WTC11 (cell line): Measurements from ENCODE around the gene CDH18. TPM values are rescaled to one million over a fixed set of nuclear protein-coding genes. Genes with fewer than 3 reads are reported as not detected.

Source experiments
- ATAC-seq: fragments of 200-7000 bp; cut with Tn5 transposase; 2 replicates; pipeline ENCODE4 v1.10.0; 2021; ENCODE audit warnings: mild to moderate bottlenecking, moderate library complexity
- CTCF ChIA-PET: fragments of 300-600 bp; sonication (Branson Sonifier 250); formaldehyde crosslinking; loops from one replicate; lab custom pipeline; 2021; ENCODE audit warnings: antibody characterized with exemption; lab: Charles Lee
- POLR2A ChIA-PET: fragments of 350-600 bp; sonication (Branson Sonifier 250); formaldehyde crosslinking; loops from one replicate; lab custom pipeline; 2021; ENCODE audit warnings: antibody characterized with exemption; lab: Charles Lee
- DNase-seq: peaks from one replicate; pipeline ENCODE4 v3.0.0; 2021; ENCODE audit warnings: low spot score
- H3K27ac Mint-ChIP-seq: 2 replicates; pipeline ENCODE4 v1.8.0; 2021; ENCODE audit warnings: mixed read lengths
- H3K27me3 Mint-ChIP-seq: 2 replicates; pipeline ENCODE4 v1.8.0; 2021; ENCODE audit warnings: low read depth, mild to moderate bottlenecking, moderate library complexity, mixed read lengths
- H3K36me3 Mint-ChIP-seq: 2 replicates; pipeline ENCODE4 v1.8.0; 2021; ENCODE audit warnings: mixed read lengths
- H3K4me1 Mint-ChIP-seq: 2 replicates; pipeline ENCODE4 v1.8.0; 2022; ENCODE audit warnings: mixed read lengths
- H3K4me3 Mint-ChIP-seq: 2 replicates; pipeline ENCODE4 v1.8.0; 2021; ENCODE audit warnings: mild to moderate bottlenecking, moderate library complexity, mixed read lengths
- H3K9me3 Mint-ChIP-seq: 2 replicates; pipeline ENCODE4 v1.8.0; 2021; ENCODE audit warnings: mixed read lengths
- FOXP1 ChIP-seq: sonication (generic); formaldehyde crosslinking; IDR thresholded peaks from 2 replicates; pipeline ENCODE4 v1.8.0; 2022; ENCODE audit warnings: missing genetic modification reagents, mild to moderate bottlenecking, moderate library complexity, borderline replicate concordance
- HMGA2 ChIP-seq: fragments of 250-450 bp; sonication (Bioruptor Pico); IDR thresholded peaks from 2 replicates; pipeline ENCODE4 v1.4.0; 2021; ENCODE audit warnings: mild to moderate bottlenecking, moderate library complexity
- IRF2 ChIP-seq: sonication (generic); formaldehyde crosslinking; IDR thresholded peaks from 2 replicates; pipeline ENCODE4 v1.8.0; 2022; ENCODE audit warnings: low read depth, missing genetic modification reagents, borderline replicate concordance
- MXD4 ChIP-seq: fragments of 250-450 bp; sonication (Bioruptor Pico); IDR thresholded peaks from 2 replicates; pipeline ENCODE4 v1.8.0; 2021; ENCODE audit warnings: mild to moderate bottlenecking, moderate library complexity, borderline replicate concordance
- MYBL2 ChIP-seq: sonication (generic); formaldehyde crosslinking; IDR thresholded peaks from 2 replicates; pipeline ENCODE4 v1.8.1; 2023; ENCODE audit warnings: mild to moderate bottlenecking, moderate library complexity, missing genetic modification reagents
- NR2C2 ChIP-seq: sonication (generic); formaldehyde crosslinking; IDR thresholded peaks from 2 replicates; pipeline ENCODE4 v1.8.0; 2022; ENCODE audit warnings: mild to moderate bottlenecking, missing genetic modification reagents
- SMAD3 ChIP-seq: sonication (generic); formaldehyde crosslinking; IDR thresholded peaks from 2 replicates; pipeline ENCODE4 v1.8.0; 2022; ENCODE audit warnings: missing genetic modification reagents, mild to moderate bottlenecking, borderline replicate concordance
- SOX15 ChIP-seq: fragments of 250-450 bp; sonication (Bioruptor Pico); IDR thresholded peaks from 2 replicates; pipeline ENCODE4 v1.9.0; 2021; ENCODE audit warnings: mild to moderate bottlenecking
- SP1 ChIP-seq: sonication (generic); formaldehyde crosslinking; conservative IDR thresholded peaks from 2 replicates; pipeline ENCODE4 v1.8.1; 2022; ENCODE audit warnings: missing genetic modification reagents
- TEAD4 ChIP-seq: sonication (generic); formaldehyde crosslinking; IDR thresholded peaks from 2 replicates; pipeline ENCODE4 v1.8.0; 2022; ENCODE audit warnings: mild to moderate bottlenecking, missing genetic modification reagents
- TP53 ChIP-seq: sonication (generic); formaldehyde crosslinking; IDR thresholded peaks from 2 replicates; pipeline ENCODE4 v1.8.1; 2023; ENCODE audit warnings: mild to moderate bottlenecking, missing genetic modification reagents
- total RNA-seq: library from RNA; stranded (reverse); gene quantifications from 3 replicates; pipeline ENCODE4 v1.2.3, GENCODE V29; 2021
- TF ChIP-seq, protein P1 (sequence below): sonication (generic); formaldehyde crosslinking; IDR thresholded peaks from 2 replicates; pipeline ENCODE4 v1.8.1; 2022; ENCODE audit warnings: low read depth, mild to moderate bottlenecking, moderate library complexity, missing genetic modification reagents, borderline replicate concordance
- TF ChIP-seq, protein P2 (sequence below): sonication (generic); formaldehyde crosslinking; IDR thresholded peaks from 2 replicates; pipeline ENCODE4 v1.8.1; 2023; ENCODE audit warnings: mild to moderate bottlenecking, missing genetic modification reagents
- TF ChIP-seq, protein P3 (sequence below): sonication (generic); formaldehyde crosslinking; IDR thresholded peaks from 2 replicates; pipeline ENCODE4 v1.8.1; 2023; ENCODE audit warnings: mild to moderate bottlenecking, missing genetic modification reagents, borderline replicate concordance
- TF ChIP-seq, protein P4 (sequence below): sonication (generic); formaldehyde crosslinking; IDR thresholded peaks from 2 replicates; pipeline ENCODE4 v1.8.0; 2023; ENCODE audit warnings: mild to moderate bottlenecking, missing genetic modification reagents
- TF ChIP-seq, protein P5 (sequence below): sonication (generic); formaldehyde crosslinking; IDR thresholded peaks from 2 replicates; pipeline ENCODE4 v1.8.0; 2023; ENCODE audit warnings: missing genetic modification reagents, mild to moderate bottlenecking, borderline replicate concordance
- TF ChIP-seq, protein P6 (sequence below): sonication (generic); formaldehyde crosslinking; IDR thresholded peaks from 2 replicates; pipeline ENCODE4 v1.8.0; 2022; ENCODE audit warnings: mild to moderate bottlenecking, missing genetic modification reagents
- TF ChIP-seq, protein P7 (sequence below): fragments of 250-450 bp; sonication (Bioruptor Pico); IDR thresholded peaks from 2 replicates; pipeline ENCODE4 v1.9.0; 2021; ENCODE audit warnings: moderate library complexity, mild to moderate bottlenecking, inconsistent platforms, borderline replicate concordance

CDH18 gene
- total RNA-seq, 1 experiment from 2014 or later, result 0.24 TPM

DNA sequence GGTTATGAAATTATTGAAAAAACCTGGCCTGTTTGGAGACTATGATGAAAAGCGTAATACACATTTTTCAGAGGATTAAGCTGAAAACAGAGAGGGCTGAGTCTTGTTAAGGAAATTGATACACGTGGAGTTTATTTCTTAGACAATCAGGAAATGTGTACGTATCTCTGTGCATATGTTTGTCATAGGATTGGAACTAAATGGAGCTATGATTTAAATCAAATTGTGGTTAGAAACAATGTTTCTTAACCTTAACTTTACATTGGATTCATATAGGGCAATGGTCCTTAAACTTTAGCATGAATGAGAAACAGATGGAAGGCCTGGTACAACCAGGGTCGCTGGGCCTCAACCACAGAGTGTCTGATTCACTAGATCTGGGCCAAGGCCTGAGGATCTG is 451.6 kb downstream of the CDH18 start (continued):
- TF ChIP-seq TEAD4 (CRISPR knock-in tag) (no peak), SOX15 (CRISPR knock-in tag) (no peak), FOXP1 (no peak), MXD4 (CRISPR knock-in tag) (no peak), SP1 (CRISPR knock-in tag) (no peak), IRF2 (CRISPR knock-in tag) (no peak), NR2C2 (CRISPR knock-in tag) (no peak)
- TF ChIP-seq, protein P1, sequence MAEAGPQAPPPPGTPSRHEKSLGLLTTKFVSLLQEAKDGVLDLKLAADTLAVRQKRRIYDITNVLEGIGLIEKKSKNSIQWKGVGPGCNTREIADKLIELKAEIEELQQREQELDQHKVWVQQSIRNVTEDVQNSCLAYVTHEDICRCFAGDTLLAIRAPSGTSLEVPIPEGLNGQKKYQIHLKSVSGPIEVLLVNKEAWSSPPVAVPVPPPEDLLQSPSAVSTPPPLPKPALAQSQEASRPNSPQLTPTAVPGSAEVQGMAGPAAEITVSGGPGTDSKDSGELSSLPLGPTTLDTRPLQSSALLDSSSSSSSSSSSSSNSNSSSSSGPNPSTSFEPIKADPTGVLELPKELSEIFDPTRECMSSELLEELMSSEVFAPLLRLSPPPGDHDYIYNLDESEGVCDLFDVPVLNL (CRISPR knock-in tag), result no peak
- TF ChIP-seq, protein P2, sequence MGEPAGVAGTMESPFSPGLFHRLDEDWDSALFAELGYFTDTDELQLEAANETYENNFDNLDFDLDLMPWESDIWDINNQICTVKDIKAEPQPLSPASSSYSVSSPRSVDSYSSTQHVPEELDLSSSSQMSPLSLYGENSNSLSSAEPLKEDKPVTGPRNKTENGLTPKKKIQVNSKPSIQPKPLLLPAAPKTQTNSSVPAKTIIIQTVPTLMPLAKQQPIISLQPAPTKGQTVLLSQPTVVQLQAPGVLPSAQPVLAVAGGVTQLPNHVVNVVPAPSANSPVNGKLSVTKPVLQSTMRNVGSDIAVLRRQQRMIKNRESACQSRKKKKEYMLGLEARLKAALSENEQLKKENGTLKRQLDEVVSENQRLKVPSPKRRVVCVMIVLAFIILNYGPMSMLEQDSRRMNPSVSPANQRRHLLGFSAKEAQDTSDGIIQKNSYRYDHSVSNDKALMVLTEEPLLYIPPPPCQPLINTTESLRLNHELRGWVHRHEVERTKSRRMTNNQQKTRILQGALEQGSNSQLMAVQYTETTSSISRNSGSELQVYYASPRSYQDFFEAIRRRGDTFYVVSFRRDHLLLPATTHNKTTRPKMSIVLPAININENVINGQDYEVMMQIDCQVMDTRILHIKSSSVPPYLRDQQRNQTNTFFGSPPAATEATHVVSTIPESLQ, result no peak

DNA sequence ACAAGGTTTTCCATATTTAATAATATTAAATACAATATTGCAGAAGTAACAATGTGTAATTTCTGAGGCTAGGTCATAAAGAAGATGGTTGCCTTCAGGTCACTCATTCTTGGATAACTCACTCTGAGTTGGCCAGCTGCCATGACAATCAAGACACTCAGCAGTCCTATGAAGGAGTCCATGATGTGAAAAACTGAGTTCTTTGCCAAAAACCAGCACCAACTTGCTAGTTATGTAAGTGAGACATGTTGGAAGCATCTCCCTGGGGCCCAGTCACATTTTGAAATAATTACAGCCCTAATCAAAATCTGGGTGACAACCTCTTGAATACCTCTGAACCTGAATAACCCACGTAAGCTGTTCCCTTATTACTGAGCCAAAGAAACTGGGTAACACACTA is 453.2 kb downstream of the CDH18 start:
- no peak for DNase-seq
- Mint-ChIP-seq H3K9me3 (peaks cover 6% of the 10 kb centered on the region), H3K27me3 (no peaks in the 10 kb centered on the region), H3K27ac (no peak overlapping the region), H3K4me3 (no peak overlapping the region), H3K36me3 (no peaks in the 10 kb centered on the region), H3K4me1 (no peaks in the 10 kb centered on the region)
- ChIA-PET CTCF (no interaction called here), POLR2A (no interaction called here)
- no peak for ATAC-seq
- TF ChIP-seq, protein P3, sequence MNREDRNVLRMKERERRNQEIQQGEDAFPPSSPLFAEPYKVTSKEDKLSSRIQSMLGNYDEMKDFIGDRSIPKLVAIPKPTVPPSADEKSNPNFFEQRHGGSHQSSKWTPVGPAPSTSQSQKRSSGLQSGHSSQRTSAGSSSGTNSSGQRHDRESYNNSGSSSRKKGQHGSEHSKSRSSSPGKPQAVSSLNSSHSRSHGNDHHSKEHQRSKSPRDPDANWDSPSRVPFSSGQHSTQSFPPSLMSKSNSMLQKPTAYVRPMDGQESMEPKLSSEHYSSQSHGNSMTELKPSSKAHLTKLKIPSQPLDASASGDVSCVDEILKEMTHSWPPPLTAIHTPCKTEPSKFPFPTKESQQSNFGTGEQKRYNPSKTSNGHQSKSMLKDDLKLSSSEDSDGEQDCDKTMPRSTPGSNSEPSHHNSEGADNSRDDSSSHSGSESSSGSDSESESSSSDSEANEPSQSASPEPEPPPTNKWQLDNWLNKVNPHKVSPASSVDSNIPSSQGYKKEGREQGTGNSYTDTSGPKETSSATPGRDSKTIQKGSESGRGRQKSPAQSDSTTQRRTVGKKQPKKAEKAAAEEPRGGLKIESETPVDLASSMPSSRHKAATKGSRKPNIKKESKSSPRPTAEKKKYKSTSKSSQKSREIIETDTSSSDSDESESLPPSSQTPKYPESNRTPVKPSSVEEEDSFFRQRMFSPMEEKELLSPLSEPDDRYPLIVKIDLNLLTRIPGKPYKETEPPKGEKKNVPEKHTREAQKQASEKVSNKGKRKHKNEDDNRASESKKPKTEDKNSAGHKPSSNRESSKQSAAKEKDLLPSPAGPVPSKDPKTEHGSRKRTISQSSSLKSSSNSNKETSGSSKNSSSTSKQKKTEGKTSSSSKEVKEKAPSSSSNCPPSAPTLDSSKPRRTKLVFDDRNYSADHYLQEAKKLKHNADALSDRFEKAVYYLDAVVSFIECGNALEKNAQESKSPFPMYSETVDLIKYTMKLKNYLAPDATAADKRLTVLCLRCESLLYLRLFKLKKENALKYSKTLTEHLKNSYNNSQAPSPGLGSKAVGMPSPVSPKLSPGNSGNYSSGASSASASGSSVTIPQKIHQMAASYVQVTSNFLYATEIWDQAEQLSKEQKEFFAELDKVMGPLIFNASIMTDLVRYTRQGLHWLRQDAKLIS (CRISPR knock-in tag), result no peak
- TF ChIP-seq SMAD3, result no peak
- TF ChIP-seq, protein P4, sequence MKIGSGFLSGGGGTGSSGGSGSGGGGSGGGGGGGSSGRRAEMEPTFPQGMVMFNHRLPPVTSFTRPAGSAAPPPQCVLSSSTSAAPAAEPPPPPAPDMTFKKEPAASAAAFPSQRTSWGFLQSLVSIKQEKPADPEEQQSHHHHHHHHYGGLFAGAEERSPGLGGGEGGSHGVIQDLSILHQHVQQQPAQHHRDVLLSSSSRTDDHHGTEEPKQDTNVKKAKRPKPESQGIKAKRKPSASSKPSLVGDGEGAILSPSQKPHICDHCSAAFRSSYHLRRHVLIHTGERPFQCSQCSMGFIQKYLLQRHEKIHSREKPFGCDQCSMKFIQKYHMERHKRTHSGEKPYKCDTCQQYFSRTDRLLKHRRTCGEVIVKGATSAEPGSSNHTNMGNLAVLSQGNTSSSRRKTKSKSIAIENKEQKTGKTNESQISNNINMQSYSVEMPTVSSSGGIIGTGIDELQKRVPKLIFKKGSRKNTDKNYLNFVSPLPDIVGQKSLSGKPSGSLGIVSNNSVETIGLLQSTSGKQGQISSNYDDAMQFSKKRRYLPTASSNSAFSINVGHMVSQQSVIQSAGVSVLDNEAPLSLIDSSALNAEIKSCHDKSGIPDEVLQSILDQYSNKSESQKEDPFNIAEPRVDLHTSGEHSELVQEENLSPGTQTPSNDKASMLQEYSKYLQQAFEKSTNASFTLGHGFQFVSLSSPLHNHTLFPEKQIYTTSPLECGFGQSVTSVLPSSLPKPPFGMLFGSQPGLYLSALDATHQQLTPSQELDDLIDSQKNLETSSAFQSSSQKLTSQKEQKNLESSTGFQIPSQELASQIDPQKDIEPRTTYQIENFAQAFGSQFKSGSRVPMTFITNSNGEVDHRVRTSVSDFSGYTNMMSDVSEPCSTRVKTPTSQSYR, result no peak
- TF ChIP-seq MXD4 (CRISPR knock-in tag), result no peak
- TF ChIP-seq MYBL2 (CRISPR knock-in tag), result no peak
- TF ChIP-seq, protein P1 (CRISPR knock-in tag), result no peak
- no peak for TF ChIP-seq TP53
- TF ChIP-seq, protein P5, sequence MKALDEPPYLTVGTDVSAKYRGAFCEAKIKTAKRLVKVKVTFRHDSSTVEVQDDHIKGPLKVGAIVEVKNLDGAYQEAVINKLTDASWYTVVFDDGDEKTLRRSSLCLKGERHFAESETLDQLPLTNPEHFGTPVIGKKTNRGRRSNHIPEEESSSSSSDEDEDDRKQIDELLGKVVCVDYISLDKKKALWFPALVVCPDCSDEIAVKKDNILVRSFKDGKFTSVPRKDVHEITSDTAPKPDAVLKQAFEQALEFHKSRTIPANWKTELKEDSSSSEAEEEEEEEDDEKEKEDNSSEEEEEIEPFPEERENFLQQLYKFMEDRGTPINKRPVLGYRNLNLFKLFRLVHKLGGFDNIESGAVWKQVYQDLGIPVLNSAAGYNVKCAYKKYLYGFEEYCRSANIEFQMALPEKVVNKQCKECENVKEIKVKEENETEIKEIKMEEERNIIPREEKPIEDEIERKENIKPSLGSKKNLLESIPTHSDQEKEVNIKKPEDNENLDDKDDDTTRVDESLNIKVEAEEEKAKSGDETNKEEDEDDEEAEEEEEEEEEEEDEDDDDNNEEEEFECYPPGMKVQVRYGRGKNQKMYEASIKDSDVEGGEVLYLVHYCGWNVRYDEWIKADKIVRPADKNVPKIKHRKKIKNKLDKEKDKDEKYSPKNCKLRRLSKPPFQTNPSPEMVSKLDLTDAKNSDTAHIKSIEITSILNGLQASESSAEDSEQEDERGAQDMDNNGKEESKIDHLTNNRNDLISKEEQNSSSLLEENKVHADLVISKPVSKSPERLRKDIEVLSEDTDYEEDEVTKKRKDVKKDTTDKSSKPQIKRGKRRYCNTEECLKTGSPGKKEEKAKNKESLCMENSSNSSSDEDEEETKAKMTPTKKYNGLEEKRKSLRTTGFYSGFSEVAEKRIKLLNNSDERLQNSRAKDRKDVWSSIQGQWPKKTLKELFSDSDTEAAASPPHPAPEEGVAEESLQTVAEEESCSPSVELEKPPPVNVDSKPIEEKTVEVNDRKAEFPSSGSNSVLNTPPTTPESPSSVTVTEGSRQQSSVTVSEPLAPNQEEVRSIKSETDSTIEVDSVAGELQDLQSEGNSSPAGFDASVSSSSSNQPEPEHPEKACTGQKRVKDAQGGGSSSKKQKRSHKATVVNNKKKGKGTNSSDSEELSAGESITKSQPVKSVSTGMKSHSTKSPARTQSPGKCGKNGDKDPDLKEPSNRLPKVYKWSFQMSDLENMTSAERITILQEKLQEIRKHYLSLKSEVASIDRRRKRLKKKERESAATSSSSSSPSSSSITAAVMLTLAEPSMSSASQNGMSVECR, result no peak
- TF ChIP-seq SP1 (CRISPR knock-in tag), result no peak
- TF ChIP-seq HMGA2 (CRISPR knock-in tag), result no peak
- TF ChIP-seq, protein P6, sequence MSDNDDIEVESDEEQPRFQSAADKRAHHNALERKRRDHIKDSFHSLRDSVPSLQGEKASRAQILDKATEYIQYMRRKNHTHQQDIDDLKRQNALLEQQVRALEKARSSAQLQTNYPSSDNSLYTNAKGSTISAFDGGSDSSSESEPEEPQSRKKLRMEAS (CRISPR knock-in tag), result no peak
- TF ChIP-seq, protein P7, sequence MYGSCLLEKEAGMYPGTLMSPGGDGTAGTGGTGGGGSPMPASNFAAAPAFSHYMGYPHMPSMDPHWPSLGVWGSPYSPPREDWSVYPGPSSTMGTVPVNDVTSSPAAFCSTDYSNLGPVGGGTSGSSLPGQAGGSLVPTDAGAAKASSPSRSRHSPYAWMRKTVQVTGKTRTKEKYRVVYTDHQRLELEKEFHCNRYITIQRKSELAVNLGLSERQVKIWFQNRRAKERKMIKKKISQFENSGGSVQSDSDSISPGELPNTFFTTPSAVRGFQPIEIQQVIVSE, result no peak
